ENCODE measurements around the gene ARHGAP8.
"Not testable (repeated sequence)": the region's sequence is repeated elsewhere in the genome, so short reads cannot be mapped to it uniquely, and the experiment has no call there.

Gene ARHGAP8

DNA sequence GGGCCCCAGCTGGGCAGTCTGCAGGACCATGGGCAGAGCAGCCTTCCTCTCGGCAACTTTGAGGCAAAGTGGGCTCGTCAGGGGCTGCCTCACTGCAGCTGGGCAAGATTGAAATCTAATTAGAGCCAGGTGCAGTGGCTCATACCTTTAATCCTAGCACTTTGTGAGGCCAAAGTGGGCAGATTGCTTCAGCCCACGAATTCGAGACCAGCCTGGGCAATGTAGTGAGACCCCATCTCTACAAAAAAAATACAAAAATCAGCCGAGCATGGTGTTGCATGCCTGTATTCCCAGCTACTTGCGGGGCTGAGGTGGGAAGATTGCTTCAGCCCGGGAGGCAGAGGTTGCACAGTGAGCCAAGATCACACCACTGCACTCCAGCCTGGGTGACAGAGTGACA, 34.2 kb downstream of the ARHGAP8 start:
- H3K27me3 ChIP-seq (ENCODE audit: control insufficient read depth, insufficient read depth, low read length), result no peaks in the 10 kb centered on the region
- H3K9ac ChIP-seq (ENCODE audit: low read length), result no peak overlapping the region
- H3K9me3 ChIP-seq (ENCODE audit: control insufficient read depth, low read length), result no peaks in the 10 kb centered on the region
- no peaks in the 10 kb centered on the region for H3K36me3 ChIP-seq (ENCODE audit: control insufficient read depth, insufficient read depth, low read length)
- no peaks in the 10 kb centered on the region for H3K4me1 ChIP-seq (ENCODE audit: control insufficient read depth, insufficient read depth, low read length)
- H3K4me3 ChIP-seq (ENCODE audit: low read length), result no peak overlapping the region

DNA sequence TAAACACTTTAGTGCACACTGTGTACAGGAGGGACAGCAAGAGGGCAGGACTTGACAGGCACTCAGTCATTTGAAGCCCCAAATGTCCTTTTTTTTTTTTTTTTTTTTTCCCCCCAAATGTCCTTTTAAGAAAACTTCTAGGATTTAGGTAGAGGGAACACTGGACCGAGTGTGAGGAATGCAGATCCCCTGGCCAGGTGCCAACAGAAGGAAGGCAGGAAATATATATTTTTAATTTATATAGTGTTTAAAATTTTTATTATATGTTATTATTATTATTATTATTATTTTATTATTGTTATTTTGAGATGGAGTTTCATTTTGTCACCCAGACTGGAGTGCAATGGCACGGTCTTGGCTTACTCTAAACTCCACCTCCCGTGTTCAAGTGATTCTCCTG, 35.5 kb downstream of the ARHGAP8 start:
- no peaks in the 10 kb centered on the region for H3K9me3 ChIP-seq (ENCODE audit: control insufficient read depth, low read length)
- no peak overlapping the region for H3K9ac ChIP-seq (ENCODE audit: low read length)
- no peak overlapping the region for H3K4me3 ChIP-seq (ENCODE audit: low read length)
- H3K4me1 ChIP-seq (ENCODE audit: control insufficient read depth, insufficient read depth, low read length), result no peaks in the 10 kb centered on the region
- H3K27me3 ChIP-seq (ENCODE audit: control insufficient read depth, insufficient read depth, low read length), result no peaks in the 10 kb centered on the region
- no peaks in the 10 kb centered on the region for H3K36me3 ChIP-seq (ENCODE audit: control insufficient read depth, insufficient read depth, low read length)

- no peaks in the 10 kb centered on the region for H3K36me3 ChIP-seq (ENCODE audit: control insufficient read depth, insufficient read depth, low read length)
- H3K9ac ChIP-seq (ENCODE audit: low read length), result no peak overlapping the region
- H3K4me3 ChIP-seq (ENCODE audit: low read length), result no peak overlapping the region
- H3K9me3 ChIP-seq (ENCODE audit: control insufficient read depth, low read length), result no peaks in the 10 kb centered on the region
- no peaks in the 10 kb centered on the region for H3K4me1 ChIP-seq (ENCODE audit: control insufficient read depth, insufficient read depth, low read length)
- H3K27me3 ChIP-seq (ENCODE audit: control insufficient read depth, insufficient read depth, low read length), result no peaks in the 10 kb centered on the region
Observed at GRCh38 chr22:44793106-44793505, 40.7 kb downstream of the ARHGAP8 start.

DNA sequence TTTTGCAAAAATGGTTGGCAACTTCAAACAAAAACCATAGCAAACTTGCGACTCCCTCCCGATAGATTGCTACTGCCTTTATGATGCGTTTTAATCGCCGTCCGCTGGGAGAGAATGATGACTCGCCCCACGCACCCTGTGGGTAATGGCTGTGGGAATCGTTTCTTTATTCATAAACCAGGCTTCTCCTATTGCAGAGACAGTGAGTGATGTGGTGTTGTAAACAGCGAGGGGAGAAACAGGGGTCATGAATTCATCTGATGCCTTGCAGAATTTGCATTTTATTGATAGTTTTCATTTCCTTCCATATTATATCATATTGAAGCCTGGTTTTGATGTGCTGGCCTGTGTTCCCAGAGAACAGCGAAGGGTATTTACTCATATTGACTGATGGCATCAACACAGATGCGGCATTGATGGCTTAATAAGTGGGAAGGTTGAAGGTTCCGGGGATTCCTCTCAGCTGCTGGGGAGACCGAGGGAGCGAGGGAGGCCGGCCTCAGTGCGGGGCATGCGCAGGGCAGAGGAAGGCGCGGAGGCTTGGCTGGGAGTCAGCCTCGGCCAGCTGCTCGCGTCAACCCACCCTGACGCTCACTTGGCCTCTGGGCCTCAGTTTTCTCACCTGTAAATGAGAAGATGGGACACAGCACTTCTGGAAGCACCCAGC, 41.3 kb downstream of the ARHGAP8 start:
- Histone ChIP-seq H3K9me3 (ENCODE audit: control insufficient read depth, low read length) (no peaks in the 10 kb centered on the region), H3K27me3 (ENCODE audit: control insufficient read depth, insufficient read depth, low read length) (no peaks in the 10 kb centered on the region), H3K9ac (ENCODE audit: low read length) (no peak overlapping the region), H3K36me3 (ENCODE audit: control insufficient read depth, insufficient read depth, low read length) (no peaks in the 10 kb centered on the region), H3K4me1 (ENCODE audit: control insufficient read depth, insufficient read depth, low read length) (no peaks in the 10 kb centered on the region), H3K4me3 (ENCODE audit: low read length) (no peak overlapping the region)

- Histone ChIP-seq H3K4me1 (ENCODE audit: control insufficient read depth, insufficient read depth, low read length) (no peaks in the 10 kb centered on the region), H3K9me3 (ENCODE audit: control insufficient read depth, low read length) (no peaks in the 10 kb centered on the region), H3K4me3 (ENCODE audit: low read length) (no peak overlapping the region), H3K27me3 (ENCODE audit: control insufficient read depth, insufficient read depth, low read length) (no peaks in the 10 kb centered on the region), H3K36me3 (ENCODE audit: control insufficient read depth, insufficient read depth, low read length) (no peaks in the 10 kb centered on the region), H3K9ac (ENCODE audit: low read length) (no peak overlapping the region)
Observed at GRCh38 chr22:44795701-44796630, 43.6 kb downstream of the ARHGAP8 start.

GRCh38 chr22:44797181-44797725, 44.9 kb downstream of the ARHGAP8 start:
- Histone ChIP-seq H3K9ac (ENCODE audit: low read length) (no peak overlapping the region), H3K9me3 (ENCODE audit: control insufficient read depth, low read length) (no peaks in the 10 kb centered on the region), H3K4me3 (ENCODE audit: low read length) (no peak overlapping the region), H3K4me1 (ENCODE audit: control insufficient read depth, insufficient read depth, low read length) (no peaks in the 10 kb centered on the region), H3K36me3 (ENCODE audit: control insufficient read depth, insufficient read depth, low read length) (no peaks in the 10 kb centered on the region), H3K27me3 (ENCODE audit: control insufficient read depth, insufficient read depth, low read length) (no peaks in the 10 kb centered on the region)

- no peak overlapping the region for H3K4me3 ChIP-seq (ENCODE audit: low read length)
- H3K9ac ChIP-seq (ENCODE audit: low read length), result no peak overlapping the region
- H3K36me3 ChIP-seq (ENCODE audit: control insufficient read depth, insufficient read depth, low read length), result no peaks in the 10 kb centered on the region
- no peaks in the 10 kb centered on the region for H3K27me3 ChIP-seq (ENCODE audit: control insufficient read depth, insufficient read depth, low read length)
- no peaks in the 10 kb centered on the region for H3K4me1 ChIP-seq (ENCODE audit: control insufficient read depth, insufficient read depth, low read length)
- H3K9me3 ChIP-seq (ENCODE audit: control insufficient read depth, low read length), result no peaks in the 10 kb centered on the region
Observed at GRCh38 chr22:44799077-44799945, 46.9 kb downstream of the ARHGAP8 start.

DNA sequence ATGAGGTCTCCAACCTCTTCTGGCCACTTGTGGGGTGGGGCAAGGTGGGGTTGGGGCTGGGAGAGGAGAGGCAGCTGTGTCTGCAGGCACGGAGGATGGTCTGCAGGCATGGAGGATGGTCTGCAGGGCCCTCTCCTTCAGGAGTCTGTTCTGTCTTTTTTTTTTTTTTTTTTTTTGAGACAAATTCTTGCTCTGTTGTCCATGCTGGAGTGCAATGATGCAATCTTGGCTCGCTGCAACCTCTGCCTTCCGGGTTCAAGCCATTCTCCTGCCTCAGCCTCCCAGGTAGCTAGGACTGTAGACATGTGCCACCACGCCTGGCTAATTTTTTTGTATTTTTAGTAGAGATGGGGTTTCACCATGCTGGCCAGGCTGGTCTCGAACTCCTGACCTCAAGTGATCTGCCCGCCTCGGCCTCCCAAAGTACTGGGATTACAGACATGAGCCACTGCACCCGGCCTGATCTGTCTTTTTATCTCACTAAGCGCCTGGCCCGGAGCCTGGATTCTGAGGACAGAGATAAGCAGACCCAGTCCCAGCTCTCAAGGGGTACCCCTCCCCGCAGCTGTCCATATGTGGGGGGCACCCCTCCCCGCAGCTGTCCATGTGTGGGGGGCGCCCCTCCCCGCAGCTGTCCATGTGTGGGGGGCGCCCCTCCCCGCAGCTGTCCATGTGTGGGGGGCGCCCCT, 47.7 kb downstream of the ARHGAP8 start:
- not testable (repeated sequence) for H3K27me3 ChIP-seq (ENCODE audit: control insufficient read depth, insufficient read depth, low read length); H3K36me3 ChIP-seq (ENCODE audit: control insufficient read depth, insufficient read depth, low read length); H3K4me3 ChIP-seq (ENCODE audit: low read length); H3K9me3 ChIP-seq (ENCODE audit: control insufficient read depth, low read length); H3K9ac ChIP-seq (ENCODE audit: low read length); H3K4me1 ChIP-seq (ENCODE audit: control insufficient read depth, insufficient read depth, low read length)

GRCh38 chr22:44801476-44801875, 49.1 kb downstream of the ARHGAP8 start:
- Histone ChIP-seq H3K9me3 (ENCODE audit: control insufficient read depth, low read length) (no peaks in the 10 kb centered on the region), H3K9ac (ENCODE audit: low read length) (no peak overlapping the region), H3K36me3 (ENCODE audit: control insufficient read depth, insufficient read depth, low read length) (no peaks in the 10 kb centered on the region), H3K27me3 (ENCODE audit: control insufficient read depth, insufficient read depth, low read length) (no peaks in the 10 kb centered on the region), H3K4me1 (ENCODE audit: control insufficient read depth, insufficient read depth, low read length) (no peaks in the 10 kb centered on the region), H3K4me3 (ENCODE audit: low read length) (no peak overlapping the region)

GRCh38 chr22:44802071-44802700, 49.8 kb downstream of the ARHGAP8 start:
- Histone ChIP-seq H3K9me3 (ENCODE audit: control insufficient read depth, low read length) (no peaks in the 10 kb centered on the region), H3K9ac (ENCODE audit: low read length) (no peak overlapping the region), H3K36me3 (ENCODE audit: control insufficient read depth, insufficient read depth, low read length) (no peaks in the 10 kb centered on the region), H3K4me3 (ENCODE audit: low read length) (no peak overlapping the region), H3K27me3 (ENCODE audit: control insufficient read depth, insufficient read depth, low read length) (no peaks in the 10 kb centered on the region), H3K4me1 (ENCODE audit: control insufficient read depth, insufficient read depth, low read length) (no peaks in the 10 kb centered on the region)

DNA sequence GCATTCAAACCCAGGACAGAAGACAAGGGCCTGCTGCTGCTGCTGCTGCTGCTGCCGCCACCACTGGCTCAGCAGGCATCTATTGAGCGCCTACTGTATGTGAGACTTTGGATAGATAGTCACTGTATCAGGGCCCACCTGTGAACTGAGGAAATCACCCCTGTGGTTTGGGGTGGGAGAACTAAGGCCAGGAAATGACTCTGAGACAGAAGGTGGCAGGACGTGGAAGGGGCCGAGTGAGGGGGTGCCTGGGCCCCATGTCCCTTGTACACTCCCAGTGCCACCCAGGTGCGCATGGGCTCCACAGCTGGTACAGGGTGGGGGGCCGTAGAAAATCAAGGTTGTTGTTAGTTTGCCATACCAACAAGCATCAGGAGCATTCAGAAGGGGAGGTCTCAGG, 50.6 kb downstream of the ARHGAP8 start:
- no peaks in the 10 kb centered on the region for H3K27me3 ChIP-seq (ENCODE audit: control insufficient read depth, insufficient read depth, low read length)
- no peak overlapping the region for H3K9ac ChIP-seq (ENCODE audit: low read length)
- no peaks in the 10 kb centered on the region for H3K36me3 ChIP-seq (ENCODE audit: control insufficient read depth, insufficient read depth, low read length)
- no peak overlapping the region for H3K4me3 ChIP-seq (ENCODE audit: low read length)
- H3K9me3 ChIP-seq (ENCODE audit: control insufficient read depth, low read length), result no peaks in the 10 kb centered on the region
- H3K4me1 ChIP-seq (ENCODE audit: control insufficient read depth, insufficient read depth, low read length), result no peaks in the 10 kb centered on the region
